ENCODE data around the gene HIPK2.
A peak's percentile ranks its signal among the peaks of the same experiment; 100 is the strongest.

The HIPK2 gene

DNA sequence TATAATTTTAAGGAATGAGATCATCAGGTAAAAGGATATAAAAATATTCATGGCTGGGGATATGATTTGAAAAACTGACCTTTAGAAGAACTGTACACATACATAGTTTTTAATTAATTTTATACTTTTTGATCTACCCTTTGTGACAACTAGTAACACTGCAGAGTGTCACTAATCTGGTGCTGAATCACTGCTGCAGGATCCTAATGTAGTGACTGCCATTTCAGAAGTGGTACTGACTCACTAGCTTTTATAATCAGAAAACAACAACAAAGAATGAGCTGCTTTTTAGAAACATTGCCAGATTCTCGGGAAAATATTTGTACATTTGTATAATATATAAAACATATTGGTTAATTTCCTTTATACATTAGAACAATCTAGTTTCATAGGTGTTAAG, 110.4 kb downstream of the HIPK2 start:
- no peak for DNase-seq

- no peak for DNase-seq
These were observed 111.3 kb downstream of the HIPK2 start for GRCh38 chr7:139666501-139666900.

- DNase-seq, result no peak
These were observed 113.4 kb downstream of the HIPK2 start for GRCh38 chr7:139664434-139664833.

GRCh38 chr7:139663608-139664177, 114.1 kb downstream of the HIPK2 start:
- no peak for DNase-seq

DNA sequence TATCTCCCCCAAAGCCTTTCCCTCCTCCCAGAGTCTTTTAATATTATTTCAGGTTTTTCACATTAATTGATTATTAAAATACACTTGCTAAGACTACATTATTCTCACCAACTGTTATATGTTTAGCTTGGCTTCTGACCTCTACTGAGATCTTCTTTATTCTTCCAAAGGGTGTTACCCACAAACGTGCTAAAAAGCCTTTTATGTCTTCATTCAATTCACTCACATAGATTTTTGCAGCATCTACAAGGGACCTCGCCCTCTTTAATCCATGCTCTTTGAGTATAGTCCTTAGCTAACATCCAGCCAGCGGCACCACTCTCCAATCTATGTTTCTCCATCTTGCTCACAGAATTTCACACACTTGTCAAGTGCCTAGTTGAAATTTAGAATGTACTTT, 115.9 kb downstream of the HIPK2 start:
- DNase-seq, result no peak

DNA sequence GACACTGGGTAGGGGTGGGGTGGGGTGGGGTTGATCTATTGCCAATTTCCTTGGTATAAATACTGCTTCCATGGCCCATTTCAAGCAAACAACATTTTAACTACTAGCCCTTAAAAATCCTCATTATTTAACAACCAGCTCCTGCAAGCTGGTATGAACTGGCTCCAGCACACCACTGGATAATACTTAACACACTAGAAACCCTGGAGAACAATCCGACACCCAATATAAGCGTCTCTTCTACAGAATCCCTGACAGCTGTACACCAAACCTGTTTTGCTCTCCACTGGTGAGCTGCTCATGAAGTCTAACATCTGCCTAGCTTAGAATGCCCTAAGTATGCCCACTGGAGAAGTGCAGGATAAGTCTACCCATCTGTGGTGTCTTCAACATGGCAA, 116.8 kb downstream of the HIPK2 start:
- no peak for DNase-seq

- no peak for DNase-seq
These were observed 117.3 kb downstream of the HIPK2 start for GRCh38 chr7:139660317-139661042.

GRCh38 chr7:139659922-139660316, 117.9 kb downstream of the HIPK2 start:
- no peak for DNase-seq

GRCh38 chr7:139658908-139659675, 118.7 kb downstream of the HIPK2 start:
- no peak for DNase-seq

DNA sequence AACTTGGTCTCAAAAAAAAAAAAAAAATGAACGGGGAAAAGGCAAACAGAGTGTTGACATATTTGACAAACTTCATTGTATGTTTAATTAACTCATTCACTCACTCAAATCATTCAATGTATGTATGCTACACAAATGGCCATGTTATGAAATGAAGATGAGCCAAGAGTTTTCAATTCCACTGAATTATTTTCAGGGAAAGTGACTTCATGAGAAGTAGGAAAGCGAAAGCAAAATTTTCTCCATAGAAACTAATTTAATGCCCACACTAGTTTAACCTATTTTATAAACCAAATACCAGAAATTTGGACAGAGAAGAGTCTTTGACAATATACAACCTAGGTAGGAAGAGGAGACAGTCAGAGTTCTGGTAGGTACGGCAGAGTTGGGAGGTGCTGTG, 119.5 kb downstream of the HIPK2 start:
- no peak for DNase-seq

- no peak for DNase-seq
These were observed 120.1 kb downstream of the HIPK2 start for GRCh38 chr7:139657725-139658124.

- DNase-seq, result no peak
These were observed 121.4 kb downstream of the HIPK2 start for GRCh38 chr7:139656387-139656786.

DNA sequence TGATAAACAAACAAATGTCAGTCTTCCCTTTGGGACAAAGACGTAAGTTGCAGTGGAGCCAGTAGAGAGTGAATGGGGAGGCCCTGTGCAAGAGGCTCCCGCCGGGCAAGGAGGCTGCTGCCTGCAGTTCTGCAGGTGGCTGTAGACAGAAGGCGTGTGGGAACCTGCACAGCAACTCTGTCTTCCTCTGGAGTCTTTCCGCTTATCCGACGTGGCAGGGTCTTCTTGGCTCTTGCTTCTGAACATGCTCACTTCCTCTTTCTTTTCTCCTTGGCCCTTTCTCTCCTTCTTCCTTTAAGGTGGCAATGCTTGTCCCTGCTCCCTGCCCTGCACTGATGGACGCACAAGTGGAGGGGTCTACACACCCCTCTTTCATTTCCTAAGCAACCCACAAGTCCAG, 122.5 kb downstream of the HIPK2 start:
- DNase-seq, result no peak

- no peak for DNase-seq
These were observed 123.3 kb downstream of the HIPK2 start for GRCh38 chr7:139654276-139655181.

DNA sequence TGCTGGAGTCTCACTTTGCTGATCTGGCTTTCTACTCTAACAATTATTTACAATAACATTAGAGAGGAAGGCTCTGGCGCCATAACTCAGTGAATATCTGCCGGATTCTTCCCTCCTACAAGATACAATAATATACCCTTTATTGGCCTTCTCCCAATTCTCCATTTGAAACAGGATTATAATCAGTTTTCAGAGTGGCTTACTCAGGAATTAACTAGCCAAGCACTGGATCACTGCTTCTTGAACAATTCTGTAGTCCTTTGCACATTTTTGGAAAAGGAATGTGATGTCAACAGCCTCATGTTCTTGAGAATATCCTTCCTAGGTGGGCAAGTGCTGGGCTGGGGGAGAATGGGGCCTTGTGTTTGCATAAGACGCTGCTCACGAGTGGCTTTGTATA, 125.9 kb downstream of the HIPK2 start:
- no peak for DNase-seq

DNA sequence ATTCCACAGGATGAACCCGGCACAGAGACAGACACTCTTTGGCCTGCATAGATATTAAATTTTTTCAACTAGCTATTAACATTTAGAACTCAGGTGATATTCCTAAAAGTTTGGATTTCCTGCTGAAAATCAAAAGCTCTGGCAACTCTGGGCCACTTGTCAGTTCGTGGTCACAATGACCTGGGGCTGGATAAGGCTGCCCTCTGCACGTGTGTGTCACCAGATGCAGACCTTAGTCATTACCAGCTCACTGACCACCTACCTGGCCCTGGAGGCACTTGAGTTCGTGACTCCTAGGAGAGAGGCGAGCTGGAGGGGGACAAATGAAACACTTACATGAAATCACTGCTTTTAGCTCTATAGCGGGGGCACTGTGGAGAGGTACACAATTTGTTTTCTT, 126.5 kb downstream of the HIPK2 start:
- no peak for DNase-seq

- DNase-seq, result no peak
These were observed 127.2 kb downstream of the HIPK2 start for GRCh38 chr7:139650429-139651100.

- DNase-seq, result peak; percentile 64
These were observed 128.8 kb downstream of the HIPK2 start for GRCh38 chr7:139648941-139649425.

DNA sequence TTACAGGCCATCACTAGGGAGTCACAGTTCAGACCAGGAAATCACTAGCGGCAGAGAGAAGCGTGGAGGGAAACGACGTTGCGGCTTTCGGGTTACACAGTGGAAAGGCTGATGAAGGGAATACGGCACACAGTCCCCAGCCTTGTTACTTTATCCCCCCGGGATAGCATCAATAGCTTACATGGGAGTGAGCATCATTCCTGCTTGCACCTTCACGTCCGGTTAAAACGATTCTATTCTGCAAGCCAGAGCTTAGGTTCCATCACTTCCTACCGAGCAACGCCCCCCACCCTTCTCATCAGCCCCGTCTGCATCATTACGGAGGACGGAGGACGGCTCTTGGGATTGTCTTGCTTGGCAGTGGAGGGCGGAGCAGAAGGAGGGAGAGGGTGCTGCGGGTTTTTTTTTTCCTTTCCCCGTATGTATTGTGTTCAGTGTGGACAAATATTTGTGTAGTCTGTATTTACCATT, 129.4 kb downstream of the HIPK2 start:
- DNase-seq, result no peak

GRCh38 chr7:139647814-139648390, 129.9 kb downstream of the HIPK2 start:
- DNase-seq, result no peak

DNA sequence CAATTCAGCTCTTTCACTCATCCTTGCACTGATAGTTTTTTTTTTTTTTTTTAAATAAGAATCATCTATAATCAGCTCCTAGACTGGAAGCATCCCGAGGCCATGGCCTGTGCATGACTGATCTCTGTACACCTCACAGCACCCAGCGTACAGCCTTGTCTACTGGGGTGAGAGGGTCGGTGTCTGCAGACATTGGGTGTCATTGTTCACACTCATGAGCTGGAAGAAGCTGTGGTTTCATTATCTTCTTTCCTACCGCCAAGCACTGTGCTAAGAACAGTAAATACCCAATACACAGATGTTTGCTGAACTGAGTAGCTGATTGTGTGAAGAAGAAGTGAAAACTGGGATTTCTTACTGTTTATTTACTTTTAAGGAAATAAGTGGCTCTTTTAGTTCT, 130.7 kb downstream of the HIPK2 start:
- no peak for DNase-seq

DNA sequence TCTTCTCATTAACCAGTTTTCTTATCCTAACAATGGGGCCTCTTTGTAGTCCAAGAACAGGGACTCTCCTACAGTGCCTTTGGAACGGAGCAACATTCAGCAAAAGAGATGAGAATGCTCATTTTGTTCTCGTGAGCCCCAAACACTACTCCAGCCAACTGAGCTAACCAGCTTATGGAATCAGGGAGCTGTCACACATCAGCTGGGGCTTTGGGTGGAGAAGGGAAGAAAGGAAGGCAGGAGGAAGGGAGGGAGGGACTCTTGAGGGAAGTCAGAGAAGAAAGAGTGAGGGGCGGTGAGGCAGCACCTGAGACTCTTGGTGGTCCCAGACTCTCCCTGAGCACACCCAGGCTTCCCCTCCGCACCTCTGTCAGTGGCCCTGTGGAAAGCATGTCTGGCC, 131.2 kb downstream of the HIPK2 start:
- DNase-seq, result no peak
